Left ventricle myocardium superior (tissue), 1 donor: ENCODE data around the gene LCP2. TPM values are rescaled to one million over a fixed set of nuclear protein-coding genes. Genes with fewer than 3 reads are reported as not detected.
A peak's percentile ranks its signal among the peaks of the same experiment; 100 is the strongest.

ENCODE experiments used
- ATAC-seq: fragments of 200-7000 bp; cut with Tn5 transposase; one replicate; pipeline ENCODE4 v1.9.1; 2020; ENCODE audit warnings: mild to moderate bottlenecking, moderate library complexity
- DNase-seq: peaks from one replicate; pipeline ENCODE4 v3.0.0-alpha.2; 2020
- intact Hi-C: fragments of 100-400 bp; cut with micrococcal nuclease; formaldehyde crosslinking; loops from one replicate; pipeline ENCODE4 v1.11.0; 2022
- total RNA-seq: library from RNA; stranded (reverse); fragmentation: NEBNext Ultra II Directional; extraction: Animal tissue kit (Norgen Biotek cat#: 25700); gene quantifications from one replicate; pipeline ENCODE4 v1.2.1, GENCODE V29; 2021
- donor health status: DM: no; HTN: yes; CAD: no; lungs with severe emphysema.

The LCP2 gene
- total RNA-seq, 1 donor from 2014 or later: 7.1 TPM

DNA sequence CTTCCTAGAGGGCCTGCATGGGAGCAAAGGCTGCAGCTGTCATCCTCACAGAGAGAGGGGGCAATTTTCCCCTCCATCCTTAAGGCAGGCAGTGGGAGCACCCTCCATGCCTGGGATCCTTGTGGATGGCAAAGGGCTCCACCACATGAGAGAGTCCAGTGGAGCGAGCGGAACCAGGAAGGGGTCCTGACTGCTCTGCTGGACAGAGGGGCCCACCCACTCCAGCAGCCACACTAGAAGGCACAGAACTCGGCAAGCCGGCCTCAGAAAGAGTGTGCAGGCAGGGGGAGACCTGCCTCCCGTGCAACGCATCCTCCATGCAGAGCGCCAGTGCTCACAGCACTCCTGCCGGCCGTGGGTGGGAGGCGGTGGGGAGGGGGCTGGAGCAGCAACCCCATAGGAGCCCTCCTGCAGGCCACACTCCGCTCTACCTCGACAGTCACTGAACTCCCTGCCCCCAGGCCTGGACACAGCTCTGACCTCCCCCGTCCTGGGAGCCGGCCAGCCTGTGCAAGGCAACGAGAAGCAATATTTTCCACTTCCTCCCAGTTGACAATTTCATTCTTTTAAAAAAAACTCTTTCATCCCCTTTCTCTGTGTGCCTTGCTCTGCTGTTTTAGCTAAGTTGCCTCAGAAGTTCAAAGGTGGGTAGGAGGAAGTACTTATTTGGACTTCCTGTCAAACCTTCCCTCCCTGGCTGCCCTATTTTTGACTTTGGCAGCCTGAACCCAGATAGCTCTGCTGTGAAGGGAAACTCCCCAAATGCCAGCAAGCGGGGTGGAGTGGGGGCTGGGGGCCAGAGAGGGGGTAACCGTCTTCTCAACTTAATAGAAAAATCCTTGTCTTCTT lies 5.3 kb upstream of the LCP2 start:
- intact Hi-C loops: no loop called here
- DNase-seq (peak; percentile 78), ATAC-seq (peak; percentile 3)

DNA sequence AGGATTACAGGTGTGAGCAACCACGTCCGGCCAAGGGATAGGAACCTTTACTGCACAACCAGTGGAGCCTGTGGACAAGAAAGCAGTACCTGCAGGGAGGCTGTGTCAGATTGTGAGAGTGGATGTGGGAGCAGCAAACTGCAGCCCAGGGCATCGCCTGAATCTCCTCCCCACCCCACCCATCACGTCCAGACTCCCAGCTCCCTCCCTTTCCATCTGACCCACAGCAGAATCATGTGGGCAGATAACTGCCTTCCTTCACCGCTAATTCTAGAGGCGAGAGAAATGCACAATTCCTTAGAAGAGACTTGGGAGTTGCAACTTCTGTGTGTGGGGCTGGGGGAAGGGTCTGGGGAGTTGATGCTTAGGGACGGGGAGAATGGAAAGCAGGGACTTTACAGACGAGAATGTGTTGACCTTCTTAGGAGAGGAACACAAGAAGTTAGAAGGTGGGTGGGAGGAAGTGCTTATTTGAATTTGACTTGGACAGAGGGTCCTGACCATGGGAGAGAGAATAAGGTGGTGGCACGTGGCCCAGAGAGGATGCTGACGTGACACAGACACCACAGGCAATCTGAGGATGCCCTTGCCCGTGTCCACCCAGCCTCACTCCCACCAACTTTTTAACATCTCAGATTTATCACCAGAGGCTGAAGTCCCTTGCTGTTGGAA lies 4.5 kb upstream of the LCP2 start:
- ATAC-seq (no peak), DNase-seq (no peak)
- intact Hi-C loops: no loop called here

DNA sequence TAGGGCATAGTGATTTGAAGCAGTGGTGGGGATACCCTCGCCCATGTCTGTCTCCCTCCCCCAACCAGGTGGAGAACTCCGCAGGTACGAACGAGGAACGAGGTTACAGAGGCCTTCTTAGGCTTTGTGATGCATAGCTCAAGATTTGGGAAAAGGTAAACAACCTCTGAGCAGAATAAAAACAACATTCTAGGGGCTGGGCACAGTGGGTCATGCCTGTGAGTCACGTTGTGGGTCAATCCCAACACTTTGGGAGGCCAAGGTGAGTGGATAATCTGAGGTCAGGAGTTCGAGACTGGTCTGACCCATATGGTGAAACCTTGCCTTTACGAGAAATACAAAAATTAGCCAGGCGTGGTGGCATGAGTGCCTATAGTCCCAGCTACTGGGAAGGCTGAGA lies 3.6 kb upstream of the LCP2 start:
- intact Hi-C loops: no loop called here
- DNase-seq: no peak
- ATAC-seq: no peak

- no peak for DNase-seq
- intact Hi-C loops: no loop called here
- peak; percentile 10 for ATAC-seq
These were observed 2.9 kb upstream of the LCP2 start for GRCh38 chr5:170300361-170301013.

- peak; percentile 62 for ATAC-seq
- DNase-seq: no peak
- intact Hi-C loops: no loop called here
These were observed 515 bp downstream of the LCP2 start for GRCh38 chr5:170296935-170297588.

DNA sequence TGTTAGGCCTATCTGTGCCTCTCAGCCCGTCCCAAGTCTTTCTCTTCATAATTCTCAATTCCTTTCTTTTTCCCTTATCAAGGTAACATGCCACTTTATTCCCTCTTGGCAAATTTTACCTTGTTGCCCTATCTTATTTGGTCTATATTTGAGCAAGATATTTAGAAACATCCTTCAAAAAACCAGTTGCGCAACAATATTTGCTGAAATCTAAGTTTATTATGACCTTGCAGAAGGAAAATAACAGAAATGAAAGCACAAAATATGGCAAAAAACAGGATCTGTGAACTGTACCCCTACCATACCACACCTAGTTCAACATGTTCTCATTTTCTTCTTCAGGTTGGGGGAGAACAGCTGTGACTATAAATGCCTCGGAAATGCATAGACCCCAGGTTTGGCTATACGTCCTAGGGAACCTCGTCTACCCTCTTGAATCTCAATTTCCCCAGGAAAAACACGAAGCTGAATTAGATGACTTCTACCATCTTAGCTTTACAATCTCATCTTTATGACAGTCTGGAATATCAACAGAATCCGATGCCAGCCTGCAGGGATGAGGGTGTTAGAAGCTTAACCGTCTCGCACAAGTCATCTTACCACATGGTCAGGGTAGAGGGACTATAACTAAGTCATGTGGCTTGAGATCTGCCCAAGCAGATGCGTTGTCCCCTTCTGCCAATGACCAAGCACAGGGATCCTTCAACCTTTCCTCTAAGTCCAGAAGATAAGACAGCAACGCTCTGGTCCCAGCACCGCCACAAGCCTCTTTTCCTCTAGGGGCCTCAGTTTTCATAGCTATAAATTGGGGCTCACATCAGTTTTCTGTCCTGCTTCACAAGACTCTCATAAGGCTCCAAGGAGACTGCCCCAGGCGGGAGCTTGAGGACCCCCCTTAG lies 1.3 kb downstream of the LCP2 start:
- DNase-seq (no peak), ATAC-seq (no peak)
- intact Hi-C loops: no loop called here

DNA sequence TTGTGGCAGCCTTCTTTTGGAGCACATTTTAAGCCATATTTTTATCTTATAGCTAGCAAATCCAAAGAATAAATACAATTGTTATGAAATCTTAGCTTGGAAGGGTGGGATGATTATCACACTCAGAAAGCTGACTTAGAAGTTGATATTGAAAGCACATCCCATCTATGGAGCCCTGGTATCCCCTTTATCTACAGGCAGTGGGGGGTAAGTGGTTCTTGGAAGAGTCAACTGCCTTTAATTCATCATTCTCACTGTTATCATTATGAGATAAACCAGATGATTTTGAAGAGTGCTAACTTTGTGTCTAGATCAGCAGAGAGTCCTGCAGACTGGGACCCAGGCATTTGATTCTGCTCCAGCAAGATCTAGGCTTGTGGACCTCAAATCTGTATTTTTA lies 3.0 kb downstream of the LCP2 start:
- ATAC-seq (no peak), DNase-seq (no peak)
- intact Hi-C loops: no loop called here

DNA sequence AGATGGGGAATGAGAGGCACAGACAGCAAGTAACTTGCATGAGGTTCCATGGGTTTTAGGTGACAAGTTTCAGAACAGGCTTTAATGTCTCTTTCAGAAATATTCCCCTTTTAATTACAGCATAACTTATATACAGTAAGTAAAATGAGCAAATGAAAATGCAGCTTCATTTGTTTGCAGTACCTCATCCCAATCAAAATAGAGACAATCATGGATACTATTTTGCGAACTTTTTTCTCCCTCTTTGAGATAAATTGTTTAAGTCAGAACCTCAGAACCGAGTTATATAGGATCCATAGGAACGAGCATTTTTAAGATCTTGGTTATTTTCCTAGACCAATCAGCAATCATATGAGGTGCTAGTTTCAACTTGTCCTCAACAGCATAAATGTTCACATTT lies 3.5 kb downstream of the LCP2 start:
- ATAC-seq: no peak
- no peak for DNase-seq
- intact Hi-C loops: no loop called here

DNA sequence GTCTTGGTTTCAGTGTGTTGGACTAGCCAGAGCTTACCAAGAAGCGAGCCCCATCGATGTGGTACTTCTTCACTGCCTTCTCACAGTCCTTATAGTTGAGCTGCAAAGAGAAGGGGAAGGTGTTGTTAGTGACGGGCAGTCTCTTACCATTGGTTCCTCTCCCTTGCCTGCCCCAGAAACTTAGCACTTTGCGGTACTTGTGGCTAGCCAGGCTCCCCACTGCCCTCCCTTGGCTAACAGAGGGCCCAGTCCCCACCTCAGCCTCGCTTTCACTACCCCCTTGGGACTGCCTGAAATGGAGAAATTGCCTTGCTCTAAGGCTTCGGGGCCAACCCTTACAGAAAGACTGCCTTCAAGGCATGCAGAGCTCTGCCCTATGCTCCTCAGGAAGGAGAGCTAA lies 4.3 kb downstream of the LCP2 start:
- DNase-seq (peak; percentile 49), ATAC-seq (peak; percentile 43)
- intact Hi-C loops: no loop called here

GRCh38 chr5:170292179-170293104 lies 5.1 kb downstream of the LCP2 start:
- ATAC-seq (no peak), DNase-seq (no peak)
- intact Hi-C loops: no loop called here

DNA sequence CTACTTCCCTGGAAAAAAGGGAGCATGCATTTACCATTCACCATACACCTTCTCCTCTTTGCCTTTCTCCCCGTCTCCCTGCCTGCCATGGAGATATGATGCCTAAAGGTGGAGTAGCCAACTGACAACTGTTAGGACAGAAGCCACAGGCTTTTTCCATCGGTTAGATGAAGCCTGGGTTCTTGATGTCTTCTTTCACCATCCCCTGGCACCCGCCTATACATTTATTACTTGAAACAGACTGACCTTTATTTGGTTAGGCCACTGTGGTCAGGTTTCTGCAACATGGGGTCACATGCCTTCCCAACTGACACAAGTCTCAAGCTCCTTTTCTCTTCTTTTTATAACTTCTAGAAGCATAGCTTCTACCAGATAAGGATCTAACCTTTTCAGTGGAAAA lies 7.1 kb downstream of the LCP2 start:
- intact Hi-C loops: no loop called here
- no peak for ATAC-seq
- DNase-seq: no peak

- ATAC-seq (peak; percentile 87), DNase-seq (peak; percentile 73)
- intact Hi-C loops: no loop called here
These were observed 7.8 kb downstream of the LCP2 start for GRCh38 chr5:170289764-170290163.

- ATAC-seq (no peak), DNase-seq (no peak)
- intact Hi-C loops: no loop called here
These were observed 8.5 kb downstream of the LCP2 start for GRCh38 chr5:170289121-170289520.

DNA sequence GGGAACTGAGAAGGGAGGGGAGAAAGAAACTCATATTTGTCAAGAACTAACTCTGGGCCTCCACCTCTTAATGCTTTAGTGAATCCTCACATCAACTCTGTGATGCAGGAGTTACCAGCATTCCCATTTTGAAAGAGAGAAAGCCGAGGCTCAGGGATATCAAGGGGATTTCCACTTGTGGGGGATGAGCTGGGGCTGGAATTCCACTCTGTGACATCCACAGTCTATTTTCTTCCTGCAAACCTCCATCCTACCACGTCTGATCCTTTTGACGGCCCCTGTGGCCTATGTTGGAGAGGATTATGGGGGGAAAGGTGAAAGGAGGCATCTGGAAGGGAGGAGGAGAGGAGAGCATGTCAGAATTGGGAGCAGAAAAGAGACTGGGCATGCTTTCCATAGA lies 9.0 kb downstream of the LCP2 start:
- intact Hi-C loops: no loop called here
- DNase-seq (no peak), ATAC-seq (no peak)

GRCh38 chr5:170288151-170288550 lies 9.4 kb downstream of the LCP2 start:
- intact Hi-C loops: no loop called here
- ATAC-seq (no peak), DNase-seq (no peak)

GRCh38 chr5:170287532-170287931 lies 10.0 kb downstream of the LCP2 start:
- intact Hi-C loops: no loop called here
- ATAC-seq (peak; percentile 86), DNase-seq (peak; percentile 54)

GRCh38 chr5:170286386-170286925 lies 11.1 kb downstream of the LCP2 start:
- no peak for DNase-seq
- intact Hi-C loops: no loop called here
- ATAC-seq: no peak

- DNase-seq (no peak), ATAC-seq (no peak)
- intact Hi-C loops: no loop called here
These were observed 12.4 kb downstream of the LCP2 start for GRCh38 chr5:170285181-170285580.
